ENCODE data around the gene TM9SF4.
"Not testable (repeated sequence)": the region's sequence is repeated elsewhere in the genome, so short reads cannot be mapped to it uniquely, and the experiment has no call there.

- not testable (repeated sequence) for TF ChIP-seq EZH2 (IDR thresholded peaks at IDR 0.05); POLR2AphosphoS5 (IDR thresholded peaks at IDR 0.05; ENCODE audit: borderline replicate concordance, low read depth, low read length); FOXP2 (optimal IDR thresholded peaks at IDR 0.05; ENCODE audit: control extremely low read depth, extremely low read length, insufficient read depth)
Measured at GRCh38 chr20:32116796-32117195, 7.3 kb downstream of the TM9SF4 start.
